Kidney tubule cell (primary cell): ENCODE data around the gene HBA2.
"Not testable (repeated sequence)": the region's sequence is repeated elsewhere in the genome, so short reads cannot be mapped to it uniquely, and the experiment has no call there.

Experiments
- DNase-seq: peaks from one replicate; pipeline ENCODE4 v3.0.0-alpha.2; 2018; ENCODE audit warnings: low spot score

HBA2 gene

DNA sequence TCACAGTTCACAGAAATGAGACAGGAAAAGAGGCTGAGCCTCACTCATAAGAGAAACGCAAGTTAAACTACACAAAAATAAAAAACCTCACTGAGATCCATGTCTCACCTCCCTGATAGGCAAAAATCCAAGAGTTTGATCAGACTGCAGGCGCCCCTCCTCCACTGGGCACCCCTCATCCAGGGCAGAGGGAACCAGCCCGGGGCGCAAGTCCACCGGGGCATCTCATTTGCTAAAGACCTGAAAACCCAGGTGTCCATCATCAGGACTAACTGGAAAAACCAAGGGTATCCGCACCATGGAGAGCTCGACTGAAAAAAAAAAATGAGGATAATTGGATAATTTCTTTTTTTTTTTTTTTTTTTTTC lies 17.7 kb upstream of the HBA2 start:
- no peak for DNase-seq

DNA sequence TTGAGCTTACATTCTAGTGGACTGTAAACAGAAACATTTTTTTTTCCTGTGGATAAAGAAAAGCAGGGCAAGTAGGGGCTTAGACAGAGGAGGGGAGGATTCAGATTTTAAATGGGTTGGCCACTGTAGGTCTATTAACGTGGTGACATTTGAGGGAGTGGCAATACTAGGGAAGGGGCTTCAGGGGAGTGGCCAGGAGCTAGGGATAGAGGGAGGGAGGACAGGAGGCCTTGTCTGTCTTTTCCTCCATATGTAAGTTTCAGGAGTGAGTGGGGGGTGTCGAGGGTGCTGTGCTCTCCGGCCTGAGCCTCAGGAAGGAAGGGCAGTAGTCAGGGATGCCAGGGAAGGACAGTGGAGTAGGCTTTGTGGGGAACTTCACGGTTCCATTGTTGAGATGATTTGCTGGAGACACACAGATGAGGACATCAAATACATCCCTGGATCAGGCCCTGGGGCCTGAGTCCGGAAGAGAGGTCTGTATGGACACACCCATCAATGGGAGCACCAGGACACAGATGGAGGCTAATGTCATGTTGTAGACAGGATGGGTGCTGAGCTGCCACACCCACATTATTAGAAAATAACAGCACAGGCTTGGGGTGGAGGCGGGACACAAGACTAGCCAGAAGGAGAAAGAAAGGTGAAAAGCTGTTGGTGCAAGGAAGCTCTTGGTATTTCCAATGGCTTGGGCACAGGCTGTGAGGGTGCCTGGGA lies 13.4 kb upstream of the HBA2 start:
- no peak for DNase-seq

DNA sequence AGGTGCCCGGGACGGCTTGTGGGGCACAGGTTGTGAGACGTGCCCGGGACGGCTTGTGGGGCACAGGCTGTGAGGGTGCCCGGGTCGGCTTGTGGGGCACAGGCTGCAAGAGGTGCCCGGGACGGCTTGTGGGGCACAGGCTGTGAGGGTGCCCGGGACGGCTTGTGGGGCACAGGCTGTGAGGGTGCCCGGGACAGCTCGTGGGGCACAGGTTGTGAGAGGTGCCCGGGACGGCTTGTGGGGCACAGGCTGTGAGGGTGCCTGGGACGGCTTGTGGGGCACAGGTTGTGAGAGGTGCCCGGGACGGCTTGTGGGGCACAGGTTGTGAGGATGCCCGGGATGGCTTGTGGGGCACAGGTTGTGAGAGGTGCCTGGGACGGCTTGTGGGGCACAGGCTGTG lies 12.4 kb upstream of the HBA2 start:
- DNase-seq, result not testable (repeated sequence)

GRCh38 chr16:160691-161190 lies 11.9 kb upstream of the HBA2 start:
- DNase-seq, result no peak

DNA sequence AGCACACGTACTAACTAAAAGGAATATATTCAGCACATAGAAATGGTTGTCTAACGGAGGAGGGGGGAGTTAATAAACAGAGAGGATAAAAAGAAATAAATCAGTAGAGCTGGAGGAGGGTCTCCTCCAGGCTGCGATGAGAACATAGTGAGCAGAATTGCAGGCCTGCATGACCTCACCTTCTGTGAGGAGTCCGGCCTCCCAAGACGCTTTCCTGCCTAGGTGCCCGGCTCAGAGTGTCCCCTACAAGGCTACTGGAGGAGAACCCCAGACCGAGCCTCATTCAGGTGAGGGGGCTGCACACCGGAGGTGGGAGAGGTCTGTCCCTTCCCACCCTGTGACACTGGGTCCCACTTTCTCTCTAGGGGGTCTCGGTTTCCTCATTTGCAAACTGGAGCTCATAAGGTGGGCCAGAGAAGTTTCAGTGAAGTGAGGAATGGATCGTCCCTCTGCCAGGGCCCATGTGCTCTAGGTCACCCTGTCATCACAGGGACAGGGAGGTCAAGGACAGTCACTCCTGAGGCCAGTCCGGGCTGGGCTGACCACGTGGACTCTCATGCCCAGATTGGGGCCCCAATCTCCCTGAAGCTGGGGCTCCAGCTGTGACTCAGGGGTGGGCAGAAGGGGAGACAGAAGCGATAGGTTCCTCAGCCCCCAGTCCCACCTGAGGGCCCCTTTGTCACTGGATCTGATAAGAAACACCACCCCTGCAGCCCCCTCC lies 10.2 kb upstream of the HBA2 start:
- DNase-seq, result no peak

GRCh38 chr16:163139-163538 lies 9.5 kb upstream of the HBA2 start:
- DNase-seq, result not testable (repeated sequence)

GRCh38 chr16:163696-164095 lies 9.0 kb upstream of the HBA2 start:
- not testable (repeated sequence) for DNase-seq

- DNase-seq, result not testable (repeated sequence)
Measured at GRCh38 chr16:164134-164823, 8.4 kb upstream of the HBA2 start.

GRCh38 chr16:164827-165538 lies 7.7 kb upstream of the HBA2 start:
- DNase-seq, result no peak

DNA sequence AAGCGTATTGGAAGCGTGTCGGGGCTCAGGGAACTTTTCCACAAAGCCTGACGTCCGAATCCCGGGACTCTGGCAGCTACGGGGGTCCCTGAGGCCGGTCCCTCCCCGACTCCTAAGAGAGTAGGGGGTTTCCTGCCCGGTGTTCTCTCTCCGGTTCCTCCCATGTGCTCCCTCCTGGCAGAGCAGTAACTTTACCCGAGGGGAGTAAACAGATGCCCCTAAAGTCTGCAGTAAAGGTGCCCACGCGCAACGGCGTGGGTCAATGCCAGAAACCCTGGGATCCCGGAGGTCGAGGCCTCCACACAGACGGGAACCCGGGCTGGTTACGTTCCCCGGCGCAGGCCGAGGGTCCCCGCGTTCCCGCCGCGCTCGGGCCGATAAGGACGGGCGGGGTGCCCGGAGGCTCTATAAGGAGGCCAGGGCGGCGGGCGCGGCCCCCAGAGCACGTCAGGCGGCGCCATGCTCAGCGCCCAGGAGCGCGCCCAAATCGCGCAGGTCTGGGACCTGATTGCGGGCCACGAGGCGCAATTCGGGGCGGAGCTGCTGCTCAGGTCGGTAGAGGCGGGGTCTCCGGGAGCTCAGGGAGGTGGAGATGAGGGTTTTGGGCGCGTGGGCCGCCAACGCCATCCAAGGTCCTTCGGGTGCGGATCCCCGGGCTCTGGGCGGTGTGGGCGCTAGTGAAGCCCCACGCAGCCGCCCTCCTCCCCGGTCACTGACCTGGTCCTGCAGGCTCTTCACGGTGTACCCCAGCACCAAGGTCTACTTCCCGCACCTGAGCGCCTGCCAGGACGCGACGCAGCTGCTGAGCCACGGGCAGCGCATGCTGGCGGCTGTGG lies 6.9 kb upstream of the HBA2 start, which contains the start of gene HBM:
HBM (plus strand) TSS at position 440 of the 836 bp plus-strand sequence; CDS start at position 460, 20 bp downstream.
- no peak for DNase-seq

GRCh38 chr16:166375-167121 lies 6.1 kb upstream of the HBA2 start:
- DNase-seq, result no peak

DNA sequence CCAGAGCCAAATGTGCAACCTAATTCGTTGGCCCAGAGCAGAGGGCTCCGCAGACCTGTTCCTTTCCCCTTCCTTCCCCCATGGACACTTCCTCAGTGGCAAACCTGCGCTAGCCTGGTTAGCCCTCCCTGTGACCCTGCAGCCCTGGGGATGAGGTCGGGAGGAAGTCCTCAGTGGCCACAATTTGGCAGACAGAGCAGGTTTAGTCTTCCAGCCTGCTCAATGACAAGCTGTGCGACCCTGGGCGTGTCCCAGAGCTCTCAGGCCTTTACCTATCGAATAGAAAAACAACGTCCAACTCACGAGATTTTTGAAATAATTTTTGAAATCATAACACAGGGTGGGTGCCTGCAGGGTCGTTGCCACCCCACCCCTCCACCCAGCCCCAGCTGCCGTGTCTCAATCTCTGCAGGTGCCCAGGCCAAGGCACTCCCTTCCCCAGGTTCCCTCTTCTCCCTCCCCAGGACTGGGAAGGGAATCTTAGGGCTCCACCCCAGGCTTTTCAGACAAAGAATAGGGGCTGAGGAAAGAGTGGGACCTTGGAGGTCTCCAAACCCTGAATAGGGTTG lies 5.5 kb upstream of the HBA2 start:
- no peak for DNase-seq

- DNase-seq, result no peak
Measured at GRCh38 chr16:168424-168823, 4.3 kb upstream of the HBA2 start.

GRCh38 chr16:169014-169413 lies 3.7 kb upstream of the HBA2 start:
- DNase-seq, result no peak

- not testable (repeated sequence) for DNase-seq
Measured at GRCh38 chr16:170088-170507, 2.6 kb upstream of the HBA2 start.

DNA sequence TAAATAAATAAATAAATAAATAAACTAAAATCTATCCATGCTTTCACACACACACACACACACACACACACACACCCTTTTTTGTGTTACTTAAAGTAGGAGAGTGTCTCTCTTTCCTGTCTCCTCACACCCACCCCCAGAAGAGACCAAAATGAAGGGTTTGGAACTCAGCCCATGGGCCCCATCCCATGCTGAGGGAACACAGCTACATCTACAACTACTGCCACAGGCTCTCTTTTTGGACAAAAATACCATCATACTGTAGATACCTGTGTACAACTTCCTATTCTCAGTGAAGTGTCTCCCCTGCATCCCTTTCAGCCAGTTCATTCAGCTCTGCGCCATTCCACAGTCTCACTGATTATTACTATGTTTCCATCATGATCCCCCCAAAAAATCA lies 1.9 kb upstream of the HBA2 start:
- no peak for DNase-seq

DNA sequence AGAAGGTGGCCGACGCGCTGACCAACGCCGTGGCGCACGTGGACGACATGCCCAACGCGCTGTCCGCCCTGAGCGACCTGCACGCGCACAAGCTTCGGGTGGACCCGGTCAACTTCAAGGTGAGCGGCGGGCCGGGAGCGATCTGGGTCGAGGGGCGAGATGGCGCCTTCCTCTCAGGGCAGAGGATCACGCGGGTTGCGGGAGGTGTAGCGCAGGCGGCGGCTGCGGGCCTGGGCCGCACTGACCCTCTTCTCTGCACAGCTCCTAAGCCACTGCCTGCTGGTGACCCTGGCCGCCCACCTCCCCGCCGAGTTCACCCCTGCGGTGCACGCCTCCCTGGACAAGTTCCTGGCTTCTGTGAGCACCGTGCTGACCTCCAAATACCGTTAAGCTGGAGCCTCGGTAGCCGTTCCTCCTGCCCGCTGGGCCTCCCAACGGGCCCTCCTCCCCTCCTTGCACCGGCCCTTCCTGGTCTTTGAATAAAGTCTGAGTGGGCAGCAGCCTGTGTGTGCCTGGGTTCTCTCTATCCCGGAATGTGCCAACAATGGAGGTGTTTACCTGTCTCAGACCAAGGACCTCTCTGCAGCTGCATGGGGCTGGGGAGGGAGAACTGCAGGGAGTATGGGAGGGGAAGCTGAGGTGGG lies 657 bp downstream of the HBA2 start:
- not testable (repeated sequence) for DNase-seq

DNA sequence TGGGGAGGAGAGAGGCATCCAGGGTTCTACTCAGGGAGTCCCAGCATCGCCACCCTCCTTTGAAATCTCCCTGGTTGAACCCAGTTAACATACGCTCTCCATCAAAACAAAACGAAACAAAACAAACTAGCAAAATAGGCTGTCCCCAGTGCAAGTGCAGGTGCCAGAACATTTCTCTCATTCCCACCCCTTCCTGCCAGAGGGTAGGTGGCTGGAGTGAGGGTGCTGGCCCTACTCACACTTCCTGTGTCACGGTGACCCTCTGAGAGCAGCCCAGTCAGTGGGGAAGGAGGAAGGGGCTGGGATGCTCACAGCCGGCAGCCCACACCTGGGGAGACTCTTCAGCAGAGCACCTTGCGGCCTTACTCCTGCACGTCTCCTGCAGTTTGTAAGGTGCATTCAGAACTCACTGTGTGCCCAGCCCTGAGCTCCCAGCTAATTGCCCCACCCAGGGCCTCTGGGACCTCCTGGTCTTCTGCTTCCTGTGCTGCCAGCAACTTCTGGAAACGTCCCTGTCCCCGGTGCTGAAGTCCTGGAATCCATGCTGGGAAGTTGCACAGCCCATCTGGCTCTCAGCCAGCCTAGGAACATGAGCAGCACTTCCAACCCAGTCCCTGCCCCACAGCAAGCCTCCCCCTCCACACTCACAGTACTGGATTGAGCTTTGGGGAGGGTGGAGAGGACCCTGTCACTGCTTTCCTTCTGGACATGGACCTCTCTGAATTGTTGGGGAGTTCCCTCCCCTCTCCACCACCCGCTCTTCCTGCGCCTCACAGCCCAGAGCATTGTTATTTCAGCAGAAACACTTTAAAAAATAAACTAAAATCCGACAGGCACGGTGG lies 1.5 kb downstream of the HBA2 start:
- DNase-seq, result not testable (repeated sequence)
